Stimulated activated naive CD8-positive, alpha-beta T cell treated with anti-CD3 and anti-CD28 coated beads, Interleukin-15, Interleukin-2, amounts not matched to agents 100 ng/mL and 50 ng/mL, for 24 hours (primary cell): Measurements from ENCODE around the gene GDI1.

Experiments
- H3K27ac Mint-ChIP-seq: one replicate; pipeline ENCODE4 v1.8.0; 2021; ENCODE audit warnings: mild to moderate bottlenecking, mixed read lengths
- H3K27me3 Mint-ChIP-seq: one replicate; pipeline ENCODE4 v1.8.0; 2021; ENCODE audit warnings: mixed read lengths
- H3K36me3 Mint-ChIP-seq: one replicate; pipeline ENCODE4 v1.8.0; 2021; ENCODE audit warnings: low read depth, mixed read lengths
- H3K4me1 Mint-ChIP-seq: one replicate; pipeline ENCODE4 v1.8.0; 2021; ENCODE audit warnings: low read depth, mixed read lengths
- H3K4me3 Mint-ChIP-seq: one replicate; pipeline ENCODE4 v1.8.0; 2021; ENCODE audit warnings: mild to moderate bottlenecking, mixed read lengths
- H3K9me3 Mint-ChIP-seq: one replicate; pipeline ENCODE4 v1.8.0; 2021; ENCODE audit warnings: mixed read lengths

Gene GDI1

DNA sequence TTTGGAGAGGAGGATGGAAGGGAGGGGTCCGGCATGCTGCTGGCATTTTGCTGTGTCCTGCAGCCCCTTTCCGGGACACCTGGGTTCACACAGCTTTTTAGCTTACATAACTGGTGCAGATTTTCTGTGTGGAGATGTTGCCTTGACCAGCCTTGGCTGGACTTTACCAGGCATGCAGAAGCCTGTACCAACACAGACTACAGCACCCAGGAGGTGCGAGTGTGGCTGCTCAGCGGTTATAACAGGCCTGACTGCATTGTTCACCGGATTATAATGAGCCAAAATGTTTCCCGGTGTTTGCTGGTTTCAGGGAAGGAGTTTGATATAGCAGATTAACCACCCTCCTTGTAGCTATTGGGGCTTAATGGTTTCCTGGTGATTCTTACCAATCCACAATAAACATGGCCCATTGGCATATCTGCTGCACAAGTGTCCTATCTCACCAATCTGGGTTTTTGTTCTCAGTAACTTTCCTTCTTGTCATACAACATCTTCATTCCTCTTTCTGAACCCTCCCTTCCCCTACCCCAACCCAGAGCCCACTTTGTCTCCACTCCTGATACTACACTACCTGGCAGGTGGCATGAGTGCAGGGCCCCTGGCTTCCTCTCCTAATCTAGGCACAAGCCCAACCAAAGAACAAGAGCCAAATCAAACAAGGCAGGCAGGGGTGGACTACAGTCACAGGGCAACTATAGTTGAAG is 34.9 kb upstream of the GDI1 start:
- peaks cover 31% of the 10 kb centered on the region for H3K36me3 Mint-ChIP-seq

DNA sequence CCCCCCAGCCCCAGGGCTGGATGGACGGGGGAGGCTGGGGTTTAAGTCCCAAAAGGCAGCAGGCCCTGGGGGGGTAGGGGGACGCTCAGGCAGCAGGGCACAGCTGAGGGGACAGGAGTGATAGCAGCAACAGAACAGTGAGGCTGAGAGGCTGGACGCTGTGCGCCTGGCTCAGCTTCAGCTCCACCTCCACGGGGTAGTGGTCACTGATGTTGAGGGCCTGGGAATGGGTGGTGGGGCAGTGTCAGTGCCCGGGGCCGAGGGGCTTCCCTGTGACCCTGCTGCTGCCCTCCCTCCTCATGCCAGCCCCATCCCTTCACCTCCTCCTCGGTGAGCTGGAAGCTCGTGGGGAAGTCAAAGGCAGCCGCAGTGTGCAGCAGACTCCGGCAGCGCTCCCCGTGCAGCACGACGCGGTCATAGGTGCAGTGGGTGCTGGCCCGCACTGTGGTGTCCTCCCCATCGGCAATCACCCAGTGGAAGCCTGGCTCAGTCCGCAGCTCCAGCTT is 34.3 kb upstream of the GDI1 start:
- Mint-ChIP-seq H3K27me3 (peaks cover 3% of the 10 kb centered on the region), H3K36me3 (peaks cover 31% of the 10 kb centered on the region), H3K9me3 (no peaks in the 10 kb centered on the region), H3K4me3 (no peak overlapping the region), H3K27ac (no peak overlapping the region), H3K4me1 (peaks cover 24% of the 10 kb centered on the region)

More for the DNA sequence above, 34.9 kb upstream of the GDI1 start:
- Mint-ChIP-seq H3K4me1 (peaks cover 25% of the 10 kb centered on the region), H3K4me3 (no peak overlapping the region), H3K27me3 (peaks cover 3% of the 10 kb centered on the region), H3K27ac (peak overlapping the region; percentile 49), H3K9me3 (no peaks in the 10 kb centered on the region)

GRCh38 chrX:154403192-154403591 is 33.8 kb upstream of the GDI1 start:
- H3K4me1 Mint-ChIP-seq = peaks cover 23% of the 10 kb centered on the region
- no peaks in the 10 kb centered on the region for H3K9me3 Mint-ChIP-seq
- no peak overlapping the region for H3K4me3 Mint-ChIP-seq
- no peak overlapping the region for H3K27ac Mint-ChIP-seq
- peaks cover 3% of the 10 kb centered on the region for H3K27me3 Mint-ChIP-seq
- H3K36me3 Mint-ChIP-seq = peaks cover 28% of the 10 kb centered on the region

DNA sequence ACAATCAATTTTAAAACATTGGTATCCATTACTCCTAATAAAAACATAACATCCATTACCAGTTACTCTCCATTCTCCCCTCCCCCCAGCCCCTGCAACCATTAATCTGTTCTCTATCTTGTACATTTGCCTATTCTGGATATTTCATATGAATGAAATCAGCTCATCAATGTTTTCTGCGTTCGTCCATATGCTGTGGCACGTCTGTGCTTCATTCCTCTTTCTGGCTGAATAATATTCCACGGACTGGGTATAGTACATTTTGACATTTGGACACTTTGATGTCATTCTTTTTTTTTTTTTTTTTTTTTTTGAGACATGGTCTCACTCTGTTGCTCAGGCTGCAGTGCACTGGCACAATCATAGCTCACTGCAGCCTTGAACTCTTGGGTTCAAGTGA is 33.1 kb upstream of the GDI1 start:
- Mint-ChIP-seq H3K27ac (no peak overlapping the region), H3K4me1 (peaks cover 26% of the 10 kb centered on the region), H3K27me3 (peaks cover under 1% of the 10 kb centered on the region), H3K4me3 (no peak overlapping the region), H3K36me3 (peaks cover 21% of the 10 kb centered on the region), H3K9me3 (no peaks in the 10 kb centered on the region)

DNA sequence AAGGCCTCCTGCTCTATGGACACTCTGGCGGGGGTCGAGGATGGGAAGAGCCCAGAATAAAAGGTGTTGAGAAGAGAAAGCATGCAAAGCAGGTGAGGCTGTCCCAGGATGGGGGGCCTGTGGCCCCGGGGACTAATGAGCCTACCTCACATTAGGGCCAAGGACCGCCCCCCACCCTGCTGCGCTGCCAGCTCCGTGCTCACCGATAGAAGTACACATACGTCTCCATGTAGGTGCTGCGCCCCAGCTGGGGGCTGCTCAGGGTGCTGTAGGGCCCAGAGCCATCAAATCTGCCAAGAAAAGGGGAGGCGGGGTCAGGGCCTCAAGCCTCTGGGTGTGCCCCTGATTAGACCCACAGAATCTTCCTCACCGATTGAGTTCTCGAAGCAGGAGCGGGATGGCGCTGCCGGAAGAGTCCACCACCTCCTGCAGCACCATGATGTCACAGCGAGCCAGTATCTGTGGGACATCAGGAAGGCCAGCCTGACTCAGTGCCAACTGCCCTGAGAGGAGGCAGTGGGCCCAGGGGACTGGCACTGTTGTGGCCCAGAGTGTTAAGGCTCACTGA is 32.2 kb upstream of the GDI1 start:
- Mint-ChIP-seq H3K27me3 (no peaks in the 10 kb centered on the region), H3K36me3 (peaks cover 13% of the 10 kb centered on the region), H3K9me3 (no peaks in the 10 kb centered on the region), H3K27ac (no peak overlapping the region), H3K4me3 (no peak overlapping the region), H3K4me1 (peaks cover 24% of the 10 kb centered on the region)

- Mint-ChIP-seq H3K27me3 (no peaks in the 10 kb centered on the region), H3K36me3 (no peaks in the 10 kb centered on the region), H3K4me1 (peaks cover 23% of the 10 kb centered on the region), H3K4me3 (peak overlapping the region; percentile 70), H3K9me3 (no peaks in the 10 kb centered on the region), H3K27ac (peak overlapping the region; percentile 61)
Observed at GRCh38 chrX:154408659-154409221, 28.2 kb upstream of the GDI1 start.

DNA sequence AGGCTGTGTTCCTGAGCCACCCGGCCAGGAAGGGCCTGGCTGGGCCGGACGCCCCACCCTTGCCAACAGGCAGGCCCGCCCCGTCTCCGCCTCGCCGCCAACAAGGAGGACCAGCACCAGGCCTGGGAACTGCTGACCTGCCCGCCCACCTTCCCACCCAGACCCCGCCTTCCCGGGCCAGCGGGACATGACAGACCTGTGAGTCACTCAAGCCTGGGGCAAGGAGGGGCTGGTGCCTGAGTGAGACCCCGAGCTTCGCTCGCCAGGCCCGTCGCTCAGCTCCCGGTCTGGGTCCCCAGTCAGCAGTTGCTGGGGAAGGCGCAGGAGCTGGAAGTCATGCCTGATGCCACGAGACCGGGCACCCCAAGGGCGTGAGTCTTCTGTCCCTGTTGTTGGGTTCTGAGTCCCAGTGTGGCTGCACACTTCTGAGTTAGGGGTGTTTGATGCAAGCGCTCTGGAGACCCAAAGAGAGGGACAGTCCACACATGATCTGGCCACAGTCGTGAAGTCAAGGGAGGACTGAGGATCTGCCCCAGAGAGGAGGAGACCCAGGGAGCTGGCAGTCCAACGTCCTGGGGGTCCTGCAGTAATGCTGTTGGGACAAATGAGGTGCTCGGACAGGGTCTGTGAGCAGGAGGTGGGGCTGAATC is 27.6 kb upstream of the GDI1 start, which contains the start of gene DNASE1L1:
DNASE1L1 (minus strand) TSS at position 33 of the 650 bp plus-strand sequence. CDS start 3,686 bp downstream, outside the sequence.
- Mint-ChIP-seq H3K27ac (peak within 1 kb of the TSS; percentile 74), H3K36me3 (no peaks in the 10 kb centered on the region), H3K27me3 (no peaks in the 10 kb centered on the region), H3K4me3 (peak within 1 kb of the TSS; percentile 70), H3K9me3 (no peaks in the 10 kb centered on the region), H3K4me1 (peaks cover 23% of the 10 kb centered on the region)

GRCh38 chrX:154411981-154412340 is 25.0 kb upstream of the GDI1 start:
- H3K27ac Mint-ChIP-seq = peak overlapping the region; percentile 67
- H3K4me3 Mint-ChIP-seq = peak overlapping the region; percentile 81
- H3K36me3 Mint-ChIP-seq = no peaks in the 10 kb centered on the region
- H3K27me3 Mint-ChIP-seq = no peaks in the 10 kb centered on the region
- peaks cover 23% of the 10 kb centered on the region for H3K4me1 Mint-ChIP-seq
- H3K9me3 Mint-ChIP-seq = no peaks in the 10 kb centered on the region

DNA sequence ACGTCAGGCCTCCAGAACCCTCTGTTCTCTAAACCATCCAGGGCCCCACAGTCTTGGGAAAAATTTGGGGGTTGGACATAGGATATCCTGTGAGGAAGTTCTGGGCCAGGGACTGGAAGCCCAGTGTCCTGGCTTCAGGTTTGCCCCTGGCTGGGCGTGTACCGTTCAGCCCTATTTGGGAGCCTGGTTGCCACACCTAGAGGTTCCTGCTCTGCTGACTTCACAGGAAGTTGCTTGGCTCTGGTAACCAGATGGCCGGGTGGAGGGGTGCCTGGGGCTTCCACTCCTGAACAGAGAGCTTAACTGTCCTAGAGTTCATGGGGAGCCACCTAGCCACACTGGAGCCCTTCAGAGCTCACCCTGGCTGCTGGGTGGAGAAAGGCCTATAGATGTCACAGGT is 24.5 kb upstream of the GDI1 start:
- no peaks in the 10 kb centered on the region for H3K36me3 Mint-ChIP-seq
- peak overlapping the region; percentile 81 for H3K4me3 Mint-ChIP-seq
- H3K9me3 Mint-ChIP-seq = no peaks in the 10 kb centered on the region
- no peaks in the 10 kb centered on the region for H3K27me3 Mint-ChIP-seq
- peak overlapping the region; percentile 67 for H3K27ac Mint-ChIP-seq
- H3K4me1 Mint-ChIP-seq = peaks cover 23% of the 10 kb centered on the region

DNA sequence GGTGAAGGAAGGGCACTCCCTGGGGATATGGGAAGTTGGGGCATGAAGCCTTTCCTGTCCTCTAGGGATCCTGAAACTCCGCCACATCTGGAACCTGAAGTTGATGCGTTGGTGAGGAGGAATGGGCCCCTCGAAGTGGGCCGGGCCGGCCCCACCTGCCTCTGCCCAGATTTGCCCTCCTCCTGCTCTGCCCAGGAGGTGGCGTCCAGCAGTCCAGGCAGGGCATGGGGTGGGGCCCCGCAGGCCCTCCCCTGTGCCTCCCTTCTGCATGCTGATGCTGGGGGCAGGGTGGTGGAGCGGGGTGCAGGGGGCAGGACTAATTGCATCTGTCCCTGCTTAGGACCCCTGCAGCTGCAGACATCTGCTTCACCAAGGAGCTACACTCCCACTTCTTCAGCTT is 23.8 kb upstream of the GDI1 start:
- peaks cover 23% of the 10 kb centered on the region for H3K4me1 Mint-ChIP-seq
- H3K27me3 Mint-ChIP-seq = no peaks in the 10 kb centered on the region
- no peaks in the 10 kb centered on the region for H3K9me3 Mint-ChIP-seq
- H3K4me3 Mint-ChIP-seq = no peak overlapping the region
- peaks cover under 1% of the 10 kb centered on the region for H3K36me3 Mint-ChIP-seq
- peak overlapping the region; percentile 67 for H3K27ac Mint-ChIP-seq

DNA sequence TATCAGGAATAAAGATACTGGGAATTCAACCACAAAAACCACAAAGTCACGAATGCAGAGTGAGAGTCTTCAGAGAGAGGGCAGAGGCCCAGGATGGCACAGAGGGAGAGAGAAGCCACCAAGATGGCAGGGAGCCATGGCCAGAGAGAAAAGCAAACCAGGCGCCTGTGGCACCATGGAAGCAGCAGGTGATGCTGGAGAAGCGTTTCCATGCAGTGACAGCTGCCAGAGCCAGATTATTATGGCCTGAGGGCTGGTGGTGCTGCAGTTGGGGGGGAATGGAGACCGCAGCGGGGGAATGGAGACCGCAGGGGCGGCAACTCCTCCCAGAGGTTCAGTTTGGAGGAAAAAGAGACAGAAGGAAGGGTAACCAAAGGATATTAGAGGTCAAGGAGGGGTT is 19.8 kb upstream of the GDI1 start:
- no peak overlapping the region for H3K27ac Mint-ChIP-seq
- H3K4me1 Mint-ChIP-seq = peaks cover 11% of the 10 kb centered on the region
- no peaks in the 10 kb centered on the region for H3K9me3 Mint-ChIP-seq
- H3K4me3 Mint-ChIP-seq = no peak overlapping the region
- peaks cover 5% of the 10 kb centered on the region for H3K36me3 Mint-ChIP-seq
- H3K27me3 Mint-ChIP-seq = no peaks in the 10 kb centered on the region

- Mint-ChIP-seq H3K4me3 (no peak overlapping the region), H3K27me3 (no peaks in the 10 kb centered on the region), H3K36me3 (peaks cover 5% of the 10 kb centered on the region), H3K9me3 (no peaks in the 10 kb centered on the region), H3K4me1 (peaks cover 5% of the 10 kb centered on the region), H3K27ac (no peak overlapping the region)
Observed at GRCh38 chrX:154419189-154419588, 17.8 kb upstream of the GDI1 start.

- H3K4me1 Mint-ChIP-seq = peaks cover 5% of the 10 kb centered on the region
- H3K9me3 Mint-ChIP-seq = no peaks in the 10 kb centered on the region
- no peak overlapping the region for H3K4me3 Mint-ChIP-seq
- peaks cover 5% of the 10 kb centered on the region for H3K36me3 Mint-ChIP-seq
- no peaks in the 10 kb centered on the region for H3K27me3 Mint-ChIP-seq
- no peak overlapping the region for H3K27ac Mint-ChIP-seq
Observed at GRCh38 chrX:154419688-154420401, 17.1 kb upstream of the GDI1 start.

DNA sequence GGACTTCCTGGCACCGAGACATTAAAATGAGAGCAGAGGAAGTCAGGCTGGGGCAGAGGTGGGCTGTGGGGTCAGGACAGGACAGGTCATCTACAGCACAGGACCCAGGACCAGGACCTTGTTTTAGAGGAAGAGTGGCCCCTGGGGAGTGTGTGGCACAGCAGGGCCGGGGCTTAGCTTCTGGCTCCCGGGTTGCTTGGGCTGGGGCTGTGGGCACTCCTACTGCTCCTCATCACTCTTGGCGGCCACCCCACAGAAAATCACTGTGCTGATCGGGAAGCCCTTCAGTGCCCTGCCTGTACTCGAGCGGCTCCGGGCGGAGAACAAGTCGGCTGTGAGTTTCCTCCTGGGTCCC is 16.6 kb upstream of the GDI1 start:
- no peaks in the 10 kb centered on the region for H3K27me3 Mint-ChIP-seq
- H3K9me3 Mint-ChIP-seq = no peaks in the 10 kb centered on the region
- H3K36me3 Mint-ChIP-seq = peaks cover 5% of the 10 kb centered on the region
- no peak overlapping the region for H3K27ac Mint-ChIP-seq
- peaks cover 5% of the 10 kb centered on the region for H3K4me1 Mint-ChIP-seq
- no peak overlapping the region for H3K4me3 Mint-ChIP-seq
